OCI-LY1 (cell line): ENCODE measurements around the gene BCL2A1.

Experiments used
- CTCF ChIP-seq: fragments of 200-600 bp; sonication (generic), shearing (Covaris generic); IDR thresholded peaks from 2 replicates; pipeline ENCODE4 v1.5.1; 2017; ENCODE audit warnings: mild to moderate bottlenecking, antibody characterized with exemption, low read length, moderate library complexity, mixed read lengths
- EZH2 ChIP-seq: fragments of 200-600 bp; sonication (generic), shearing (Covaris generic); IDR thresholded peaks from 2 replicates; pipeline ENCODE4 v1.8.0; 2017; ENCODE audit warnings: borderline replicate concordance, mixed run types, mild to moderate bottlenecking, antibody characterized with exemption, low read length, moderate library complexity, mixed read lengths

- TF ChIP-seq CTCF (no peak), EZH2 (no peak)
These were observed 14.5 kb downstream of the BCL2A1 start for GRCh38 chr15:79956354-79956939.
